Pons (tissue), 1 donor: ENCODE data around the gene RPL26.
A peak's percentile ranks its signal among the peaks of the same experiment; 100 is the strongest.

Experiments
- DNase-seq: peaks from one replicate; pipeline ENCODE4 v3.0.0-alpha.2; 2016; ENCODE audit warnings: low spot score

Gene RPL26

DNA sequence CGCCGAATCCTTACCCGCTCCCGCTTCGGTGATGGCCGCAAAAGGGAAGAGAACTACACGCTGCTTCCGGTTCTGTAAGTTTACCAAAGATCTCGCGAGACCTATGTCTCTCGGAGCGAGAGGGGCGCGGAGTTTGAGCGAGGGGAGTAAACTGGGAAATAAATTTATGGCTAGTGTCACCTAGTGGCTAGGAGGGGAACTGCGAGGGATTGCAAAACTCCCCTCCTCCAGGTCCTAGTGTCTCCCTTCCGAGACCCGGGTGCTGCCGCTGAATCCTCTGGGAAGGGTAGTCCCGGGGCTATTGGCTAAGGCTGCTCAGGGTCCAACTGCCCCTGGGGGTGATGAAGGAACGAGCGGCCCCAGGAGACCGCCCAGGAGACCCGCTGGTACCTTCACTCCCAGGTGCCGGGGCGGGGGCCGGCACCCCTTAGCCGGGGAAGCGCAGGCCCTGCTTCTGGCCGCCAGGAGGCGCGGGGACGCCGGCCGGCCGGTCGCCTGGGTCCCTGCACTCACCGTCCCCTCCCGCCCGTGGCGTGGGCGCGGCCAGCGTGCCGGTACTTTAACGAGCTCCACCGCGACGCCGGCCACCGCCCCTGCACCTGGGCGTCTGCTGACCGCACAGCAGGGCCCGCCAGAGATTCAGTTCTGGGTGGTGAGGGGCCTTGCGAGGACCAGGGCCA is at the start of gene RPL26:
RPL26 (minus strand) TSS at position 51 of the 680 bp plus-strand sequence. CDS start 883 bp downstream, outside the sequence.
- peak; percentile 99 for DNase-seq

- DNase-seq, result no peak
Measured at GRCh38 chr17:8430966-8431365, 48.0 kb upstream of the RPL26 start.

GRCh38 chr17:8426802-8427201 is 43.8 kb upstream of the RPL26 start:
- no peak for DNase-seq

- no peak for DNase-seq
Measured at GRCh38 chr17:8426094-8426720, 43.2 kb upstream of the RPL26 start.

- no peak for DNase-seq
Measured at GRCh38 chr17:8421571-8421970, 38.6 kb upstream of the RPL26 start.

DNA sequence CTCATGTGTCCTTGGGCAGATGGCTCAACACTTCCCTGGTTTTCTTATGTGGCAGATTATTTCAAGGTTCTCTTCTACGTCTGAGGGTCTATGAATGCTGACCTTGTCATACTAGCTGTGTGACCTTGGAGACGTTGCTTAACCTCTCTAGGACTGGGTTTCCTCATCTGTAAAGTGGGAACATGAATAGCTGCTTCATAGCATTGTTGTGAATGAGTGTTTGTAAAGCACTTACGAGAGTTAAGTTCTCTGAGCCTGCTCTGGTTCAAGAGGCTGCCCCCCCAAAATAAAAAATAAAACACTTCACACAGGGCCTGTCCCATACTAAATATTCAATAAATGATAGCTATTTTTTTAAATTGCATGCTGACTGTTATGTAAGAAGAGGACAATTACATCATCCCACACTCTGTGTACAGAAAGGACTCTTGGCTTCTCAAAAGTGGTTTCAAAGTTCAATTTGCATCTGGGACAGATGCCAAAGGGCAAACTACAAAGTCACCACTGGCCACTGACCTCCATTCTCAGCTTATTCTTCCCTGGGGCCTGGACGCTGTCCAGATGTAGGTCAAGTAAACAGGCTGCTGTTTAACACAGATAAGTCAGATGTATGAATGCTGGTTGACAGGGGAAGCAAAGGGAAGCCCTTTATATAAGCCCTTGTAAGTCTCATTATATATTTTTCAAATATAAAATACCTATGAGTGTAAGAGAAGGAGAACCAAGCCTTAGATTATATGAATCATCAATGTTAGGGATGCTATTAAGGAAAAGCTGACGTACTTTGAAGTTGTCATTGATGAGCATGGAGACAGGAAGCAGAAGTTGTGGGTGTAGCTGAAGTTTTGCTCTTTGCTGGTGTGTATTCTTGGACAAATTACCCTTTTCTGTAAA is 37.3 kb upstream of the RPL26 start:
- DNase-seq, result peak; percentile 42

- no peak for DNase-seq
Measured at GRCh38 chr17:8419305-8419704, 36.3 kb upstream of the RPL26 start.

- no peak for DNase-seq
Measured at GRCh38 chr17:8418471-8418870, 35.5 kb upstream of the RPL26 start.

- no peak for DNase-seq
Measured at GRCh38 chr17:8417806-8418205, 34.8 kb upstream of the RPL26 start.

DNA sequence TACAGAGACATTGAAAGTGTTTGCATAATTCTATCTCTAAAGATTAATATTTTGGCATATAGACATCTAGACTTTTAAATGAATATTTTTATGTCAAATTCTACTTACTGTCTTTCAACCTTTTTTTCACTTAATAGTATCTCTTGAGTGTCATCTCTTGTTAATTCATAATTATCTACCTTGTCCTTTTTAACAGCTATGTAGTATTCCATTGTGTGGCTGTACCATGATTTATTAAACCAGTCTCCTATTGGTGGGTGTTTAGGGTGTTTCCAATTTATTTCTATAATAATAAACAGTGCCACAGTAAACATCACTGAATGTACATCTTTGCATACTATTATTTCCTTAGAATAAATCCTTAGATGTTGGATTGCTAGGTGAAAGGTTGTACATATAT is 30.9 kb upstream of the RPL26 start:
- DNase-seq, result no peak

GRCh38 chr17:8413328-8413727 is 30.3 kb upstream of the RPL26 start:
- no peak for DNase-seq

- no peak for DNase-seq
Measured at GRCh38 chr17:8412089-8412488, 29.1 kb upstream of the RPL26 start.

- DNase-seq, result no peak
Measured at GRCh38 chr17:8410883-8411238, 27.9 kb upstream of the RPL26 start.

DNA sequence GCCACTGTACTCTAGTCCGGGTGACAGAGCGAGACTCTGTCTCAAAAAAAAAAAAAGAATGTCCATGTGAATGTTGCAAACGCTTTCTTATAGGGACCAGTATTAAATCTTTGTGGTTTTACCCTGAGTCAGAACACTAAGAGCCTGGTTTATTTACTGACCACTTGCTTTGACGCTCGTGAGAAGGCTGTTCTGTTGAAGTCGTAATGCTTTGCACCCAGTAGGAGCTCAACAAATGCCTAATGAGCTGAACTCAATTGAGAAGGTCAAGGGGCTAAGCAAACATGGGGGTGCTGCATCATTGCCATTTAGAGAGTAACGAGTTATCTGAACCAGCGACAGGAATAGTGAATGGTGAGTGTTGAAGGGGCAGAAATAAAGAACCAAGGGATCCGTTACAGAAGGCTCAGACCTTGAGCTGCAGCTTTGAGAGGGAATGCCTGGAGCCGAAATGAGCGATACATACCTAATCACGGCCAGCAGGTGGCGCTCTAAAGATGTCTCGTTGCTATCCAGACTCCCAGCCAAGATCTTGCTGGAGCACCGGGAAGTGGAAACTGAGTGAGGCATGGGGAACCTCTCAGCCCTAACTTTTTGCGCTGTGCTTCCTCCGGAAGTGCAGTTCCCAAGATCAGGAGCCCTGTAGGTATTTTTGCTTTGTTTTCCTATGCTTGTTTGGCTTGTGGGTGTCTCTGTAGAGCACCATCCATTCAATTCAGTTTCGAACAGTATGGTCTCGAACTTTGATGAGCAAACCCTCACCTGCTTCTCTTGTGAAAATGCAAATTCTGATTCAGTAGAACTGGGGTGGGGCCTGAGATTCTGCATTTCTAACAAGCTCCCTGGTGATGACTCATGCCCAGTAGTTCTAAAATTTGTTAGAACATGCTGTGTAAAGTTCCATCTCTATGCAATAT is 27.2 kb upstream of the RPL26 start:
- DNase-seq, result peak; percentile 88

- DNase-seq, result no peak
Measured at GRCh38 chr17:8408371-8408770, 25.4 kb upstream of the RPL26 start.

DNA sequence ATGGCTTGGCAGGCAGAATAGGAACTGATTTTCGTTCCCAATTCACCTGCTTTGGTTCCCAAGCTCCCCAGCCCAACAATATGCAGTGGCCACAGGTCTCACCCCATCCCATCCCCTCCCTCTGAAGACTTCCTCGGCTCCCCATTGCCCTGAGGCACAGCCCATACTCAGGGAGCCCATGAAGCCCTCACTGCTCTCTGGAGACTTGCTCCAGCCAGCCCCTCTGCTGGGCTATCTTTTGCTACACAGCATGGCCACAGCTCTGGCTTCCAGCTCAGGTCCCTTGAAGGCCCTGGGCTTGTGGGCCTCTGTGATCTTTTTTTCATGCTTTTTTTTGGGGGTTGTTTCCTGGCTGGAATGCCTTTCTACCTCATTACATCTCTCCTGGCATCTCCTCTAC is 23.2 kb upstream of the RPL26 start:
- DNase-seq, result no peak

GRCh38 chr17:8405499-8406016 is 22.6 kb upstream of the RPL26 start:
- DNase-seq, result no peak

DNA sequence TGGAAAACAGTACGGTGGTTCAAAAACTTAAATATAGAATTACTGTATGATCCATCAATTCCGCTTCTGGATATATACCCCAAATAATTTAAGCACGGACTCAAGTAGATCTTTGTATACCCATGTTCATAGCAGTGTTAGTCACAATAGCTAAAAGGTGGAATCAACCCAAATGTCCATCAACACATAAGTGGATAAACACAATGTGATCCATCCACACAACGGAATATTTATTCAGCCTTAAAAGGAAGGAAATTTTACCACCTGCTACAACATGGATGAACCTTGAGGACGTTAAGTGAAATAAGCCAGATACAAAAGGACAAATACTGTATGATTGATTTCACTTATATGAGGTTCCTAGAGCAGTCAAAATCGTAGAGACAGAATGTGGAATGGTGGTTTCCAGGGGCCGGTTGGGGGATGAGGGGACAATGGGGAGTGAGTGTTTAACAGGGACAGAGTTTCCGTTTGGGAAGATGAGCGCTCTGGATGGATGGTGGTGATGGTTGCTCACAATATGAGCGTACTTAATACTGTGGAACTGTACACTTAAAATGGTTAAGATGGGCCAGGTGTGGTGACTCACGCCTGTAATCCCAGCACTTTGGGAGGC is 20.0 kb upstream of the RPL26 start:
- DNase-seq, result no peak

GRCh38 chr17:8401107-8401506 is 18.1 kb upstream of the RPL26 start:
- no peak for DNase-seq

DNA sequence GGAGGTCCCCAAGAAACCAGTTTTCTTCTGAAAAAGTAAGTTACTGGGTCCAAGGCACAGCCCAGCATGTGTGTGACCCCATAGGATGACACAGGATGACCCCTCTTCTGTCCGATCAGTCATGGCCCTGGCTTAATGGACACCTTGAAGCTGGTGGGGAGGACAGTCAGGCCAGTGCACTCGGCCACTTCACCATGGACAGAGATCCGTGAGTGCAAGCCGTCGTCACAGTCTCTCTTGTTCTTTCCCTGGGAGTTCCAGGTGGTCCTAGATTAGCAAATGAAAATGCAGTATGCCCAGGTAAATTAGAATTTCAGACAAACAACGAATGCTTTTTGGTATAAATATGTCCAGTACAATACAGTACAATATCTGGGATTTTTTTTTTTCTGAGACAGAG is 16.0 kb upstream of the RPL26 start:
- DNase-seq, result no peak

DNA sequence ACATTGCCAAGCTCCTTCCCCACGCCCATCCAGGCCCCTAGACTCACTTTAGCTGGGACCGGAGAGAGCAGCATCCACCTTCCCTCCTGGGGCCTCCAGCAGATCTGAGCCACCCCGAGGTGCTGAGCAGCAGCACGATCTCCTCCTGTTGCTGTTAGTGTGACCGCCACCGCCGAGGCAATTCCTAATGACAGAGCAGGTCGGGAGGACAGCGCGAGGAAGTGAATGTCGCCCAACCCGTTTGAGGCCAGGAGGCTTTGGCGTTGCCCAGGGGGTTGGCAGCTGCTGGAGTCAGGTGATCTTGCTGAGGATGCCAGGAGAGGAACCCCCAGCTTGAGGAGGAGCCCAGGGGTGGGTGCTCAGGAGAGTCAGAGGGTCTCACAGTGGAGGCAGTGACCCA is 14.6 kb upstream of the RPL26 start, which contains the start of gene RNF222:
RNF222 (minus strand) TSS at position 192 of the 400 bp plus-strand sequence. CDS start 4,366 bp downstream, outside the sequence.
- DNase-seq, result no peak
